ENCODE data around the gene TLR8.
A peak's percentile ranks its signal among the peaks of the same experiment; 100 is the strongest.

The TLR8 gene

GRCh38 chrX:12894074-12895030, 12.1 kb upstream of the TLR8 start:
- TF ChIP-seq, protein P1, sequence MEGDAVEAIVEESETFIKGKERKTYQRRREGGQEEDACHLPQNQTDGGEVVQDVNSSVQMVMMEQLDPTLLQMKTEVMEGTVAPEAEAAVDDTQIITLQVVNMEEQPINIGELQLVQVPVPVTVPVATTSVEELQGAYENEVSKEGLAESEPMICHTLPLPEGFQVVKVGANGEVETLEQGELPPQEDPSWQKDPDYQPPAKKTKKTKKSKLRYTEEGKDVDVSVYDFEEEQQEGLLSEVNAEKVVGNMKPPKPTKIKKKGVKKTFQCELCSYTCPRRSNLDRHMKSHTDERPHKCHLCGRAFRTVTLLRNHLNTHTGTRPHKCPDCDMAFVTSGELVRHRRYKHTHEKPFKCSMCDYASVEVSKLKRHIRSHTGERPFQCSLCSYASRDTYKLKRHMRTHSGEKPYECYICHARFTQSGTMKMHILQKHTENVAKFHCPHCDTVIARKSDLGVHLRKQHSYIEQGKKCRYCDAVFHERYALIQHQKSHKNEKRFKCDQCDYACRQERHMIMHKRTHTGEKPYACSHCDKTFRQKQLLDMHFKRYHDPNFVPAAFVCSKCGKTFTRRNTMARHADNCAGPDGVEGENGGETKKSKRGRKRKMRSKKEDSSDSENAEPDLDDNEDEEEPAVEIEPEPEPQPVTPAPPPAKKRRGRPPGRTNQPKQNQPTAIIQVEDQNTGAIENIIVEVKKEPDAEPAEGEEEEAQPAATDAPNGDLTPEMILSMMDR (IDR thresholded peaks at IDR 0.05; ENCODE audit: low read length, missing control alignments), result peak; percentile 65
- no peak overlapping the region for H3K4me3 ChIP-seq (replicated peaks; ENCODE audit: low read depth, low read length)
- DNase-seq (ENCODE audit: low read depth), result peak; percentile 20

- peak; percentile 55 for DNase-seq (ENCODE audit: low read depth)
- TF ChIP-seq, protein P1 (IDR thresholded peaks at IDR 0.05; ENCODE audit: low read length, missing control alignments), result no peak
Measured at GRCh38 chrX:12895866-12896265, 10.6 kb upstream of the TLR8 start.

DNA sequence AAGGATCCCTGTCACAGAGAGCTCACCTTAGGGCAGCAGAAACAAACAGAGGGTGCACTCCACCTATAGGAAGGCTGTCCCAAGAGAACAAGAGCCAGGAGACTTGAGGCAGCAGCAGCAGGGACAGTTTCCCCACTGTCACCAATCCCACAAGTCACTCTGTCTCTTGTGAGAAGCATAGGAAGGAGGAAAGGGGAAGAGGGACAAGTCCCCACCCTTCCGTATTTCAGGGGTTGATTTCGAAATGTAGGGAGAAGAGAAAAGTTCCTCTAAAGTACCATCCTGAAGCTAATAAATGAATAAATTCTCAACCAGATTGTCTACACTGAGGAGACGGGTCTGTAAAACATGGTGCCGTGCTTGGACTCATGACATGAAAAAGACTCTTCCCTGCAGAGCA, 9.5 kb upstream of the TLR8 start:
- TF ChIP-seq, protein P1 (IDR thresholded peaks at IDR 0.05; ENCODE audit: low read length, missing control alignments), result no peak
- DNase-seq (ENCODE audit: low read depth), result no peak
- H3K4me3 ChIP-seq (replicated peaks; ENCODE audit: low read depth, low read length), result no peak overlapping the region

More at GRCh38 chrX:12895866-12896265, 10.6 kb upstream of the TLR8 start:
- H3K4me3 ChIP-seq (replicated peaks; ENCODE audit: low read depth, low read length), result no peak overlapping the region

GRCh38 chrX:12898073-12898472, 8.3 kb upstream of the TLR8 start:
- H3K4me3 ChIP-seq (replicated peaks; ENCODE audit: low read depth, low read length), result no peak overlapping the region
- TF ChIP-seq, protein P1 (IDR thresholded peaks at IDR 0.05; ENCODE audit: low read length, missing control alignments), result no peak
- DNase-seq (ENCODE audit: low read depth), result no peak

DNA sequence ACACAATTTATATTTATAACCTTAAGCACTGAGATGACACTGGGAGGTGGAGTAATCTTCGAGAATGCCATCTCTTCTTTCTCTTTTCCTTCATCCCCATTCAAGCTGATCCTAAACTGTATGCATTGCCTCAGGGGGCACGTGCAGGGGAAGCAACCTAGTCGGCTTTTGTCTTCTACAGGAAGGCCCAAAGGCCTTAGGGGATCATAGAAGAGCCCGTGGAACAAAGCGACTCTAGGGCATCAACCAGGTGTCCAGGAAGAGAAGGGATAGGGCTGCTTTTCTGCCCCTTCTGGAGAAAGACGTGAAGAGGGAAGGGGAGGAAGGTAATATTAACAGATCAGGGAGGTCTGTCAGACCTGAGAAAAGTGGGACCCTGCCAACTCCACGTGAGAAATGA, 6.9 kb upstream of the TLR8 start:
- no peak overlapping the region for H3K4me3 ChIP-seq (replicated peaks; ENCODE audit: low read depth, low read length)
- DNase-seq (ENCODE audit: low read depth), result no peak
- TF ChIP-seq, protein P1 (IDR thresholded peaks at IDR 0.05; ENCODE audit: low read length, missing control alignments), result no peak

GRCh38 chrX:12901486-12901885, 4.9 kb upstream of the TLR8 start:
- no peak overlapping the region for H3K4me3 ChIP-seq (replicated peaks; ENCODE audit: low read depth, low read length)
- peak; percentile 62 for DNase-seq (ENCODE audit: low read depth)
- TF ChIP-seq, protein P1 (IDR thresholded peaks at IDR 0.05; ENCODE audit: low read length, missing control alignments), result peak; percentile 46
